OCI-LY7 (cell line): ENCODE data around the gene PLS3.

Source experiments
- CTCF ChIP-seq: fragments of 200-600 bp; sonication (generic); conservative IDR thresholded peaks from 2 replicates; pipeline ENCODE4 v1.5.1; 2014; ENCODE audit warnings: mild to moderate bottlenecking, antibody characterized with exemption, low read length, moderate library complexity, mixed read lengths
- EZH2phosphoT487 ChIP-seq: fragments of 200-600 bp; sonication (generic); IDR thresholded peaks from 2 replicates; pipeline ENCODE4 v1.6.1; 2018; ENCODE audit warnings: low read depth, borderline replicate concordance, mild to moderate bottlenecking, mixed run types, antibody characterized with exemption, low read length, moderate library complexity, mixed read lengths

- TF ChIP-seq CTCF (no peak), EZH2phosphoT487 (no peak)
These were observed 2.7 kb downstream of the PLS3 start for GRCh38 chrX:115563633-115564162.
